ENCODE measurements around the gene HPCAL1.

- no peak for TF ChIP-seq CTCF (IDR thresholded peaks at IDR 0.05)
- no peak for TF ChIP-seq POLR2A (IDR thresholded peaks at IDR 0.05)
Measured at GRCh38 chr2:10328670-10329579, 26.2 kb downstream of the HPCAL1 start.
